Epithelial cell of prostate (primary cell): ENCODE data around the gene CPXM2.
"Not testable (repeated sequence)": the region's sequence is repeated elsewhere in the genome, so short reads cannot be mapped to it uniquely, and the experiment has no call there.

ENCODE experiments used
- DNase-seq: peaks from one replicate; pipeline ENCODE4 v3.0.0-alpha.2; 2011; ENCODE audit warnings: low read depth, low spot score
- H3K27ac ChIP-seq: fragments of 450-650 bp; 2 replicates; pipeline ENCODE4 v1.5.1; 2017; ENCODE audit warnings: mild to moderate bottlenecking

The CPXM2 gene

GRCh38 chr10:123751342-123752134, 140.1 kb downstream of the CPXM2 start:
- DNase-seq, result no peak
- no peak overlapping the region for H3K27ac ChIP-seq

- H3K27ac ChIP-seq, result no peak overlapping the region
- DNase-seq, result no peak
These were observed 140.7 kb downstream of the CPXM2 start for GRCh38 chr10:123750901-123751300.

- no peak for DNase-seq
- H3K27ac ChIP-seq, result no peak overlapping the region
These were observed 142.9 kb downstream of the CPXM2 start for GRCh38 chr10:123748711-123749110.

- no peak for DNase-seq
- H3K27ac ChIP-seq, result no peak overlapping the region
These were observed 144.2 kb downstream of the CPXM2 start for GRCh38 chr10:123747426-123747825.

GRCh38 chr10:123746942-123747341, 144.7 kb downstream of the CPXM2 start:
- no peak for DNase-seq
- H3K27ac ChIP-seq, result no peak overlapping the region

GRCh38 chr10:123746520-123746919, 145.1 kb downstream of the CPXM2 start:
- no peak overlapping the region for H3K27ac ChIP-seq
- DNase-seq, result no peak

GRCh38 chr10:123746061-123746460, 145.5 kb downstream of the CPXM2 start:
- no peak overlapping the region for H3K27ac ChIP-seq
- DNase-seq, result no peak

GRCh38 chr10:123744224-123744536, 147.4 kb downstream of the CPXM2 start:
- no peak overlapping the region for H3K27ac ChIP-seq
- DNase-seq, result no peak

GRCh38 chr10:123743441-123744223, 148.0 kb downstream of the CPXM2 start:
- H3K27ac ChIP-seq, result no peak overlapping the region
- DNase-seq, result no peak

GRCh38 chr10:123742751-123743440, 148.7 kb downstream of the CPXM2 start:
- no peak overlapping the region for H3K27ac ChIP-seq
- DNase-seq, result no peak

GRCh38 chr10:123741711-123742110, 149.9 kb downstream of the CPXM2 start:
- no peak overlapping the region for H3K27ac ChIP-seq
- DNase-seq, result no peak

GRCh38 chr10:123741146-123741545, 150.5 kb downstream of the CPXM2 start:
- no peak for DNase-seq
- no peak overlapping the region for H3K27ac ChIP-seq

GRCh38 chr10:123736917-123737316, 154.7 kb downstream of the CPXM2 start:
- H3K27ac ChIP-seq, DNase-seq: not testable (repeated sequence)

GRCh38 chr10:123729523-123729922, 162.1 kb downstream of the CPXM2 start:
- H3K27ac ChIP-seq, result no peak overlapping the region
- DNase-seq, result no peak

- no peak overlapping the region for H3K27ac ChIP-seq
- DNase-seq, result no peak
These were observed 164.8 kb downstream of the CPXM2 start for GRCh38 chr10:123726836-123727235.

- no peak overlapping the region for H3K27ac ChIP-seq
- DNase-seq, result no peak
These were observed 165.2 kb downstream of the CPXM2 start for GRCh38 chr10:123726381-123726780.

- DNase-seq, result no peak
- no peak overlapping the region for H3K27ac ChIP-seq
These were observed 166.9 kb downstream of the CPXM2 start for GRCh38 chr10:123724747-123725146.

- no peak overlapping the region for H3K27ac ChIP-seq
- DNase-seq, result no peak
These were observed 169.3 kb downstream of the CPXM2 start for GRCh38 chr10:123722351-123722750.

GRCh38 chr10:123721441-123722049, 170.1 kb downstream of the CPXM2 start:
- no peak for DNase-seq
- H3K27ac ChIP-seq, result no peak overlapping the region

- H3K27ac ChIP-seq, result no peak overlapping the region
- DNase-seq, result no peak
These were observed 171.1 kb downstream of the CPXM2 start for GRCh38 chr10:123720536-123720935.
